HG03342 (cell line): ENCODE data around the gene PTPN2.

Experiments
- ATAC-seq: cut with Tn5 transposase; IDR thresholded peaks from one replicate; pipeline ENCODE4 v1.9.1; 2021; ENCODE audit warnings: mild to moderate bottlenecking, moderate library complexity; ENCODE audit not compliant: unreplicated experiment

PTPN2 gene

GRCh38 chr18:12750076-12750714, 133.8 kb downstream of the PTPN2 start:
- peak; percentile 49 for ATAC-seq

GRCh38 chr18:12749121-12749520, 134.9 kb downstream of the PTPN2 start:
- ATAC-seq, result no peak

- no peak for ATAC-seq
Observed at GRCh38 chr18:12748671-12749070, 135.4 kb downstream of the PTPN2 start.

GRCh38 chr18:12747530-12748315, 136.3 kb downstream of the PTPN2 start:
- ATAC-seq, result no peak

GRCh38 chr18:12745095-12745795, 138.8 kb downstream of the PTPN2 start:
- ATAC-seq, result no peak

- no peak for ATAC-seq
Observed at GRCh38 chr18:12744103-12744502, 139.9 kb downstream of the PTPN2 start.

GRCh38 chr18:12742453-12742852, 141.6 kb downstream of the PTPN2 start:
- ATAC-seq, result no peak
